Ishikawa (cell line): ENCODE measurements around the gene CENPT.

Experiments
- CEBPB ChIP-seq: IDR thresholded peaks from 2 replicates; pipeline ENCODE4 v1.6.1; 2012
- CREB1 ChIP-seq: IDR thresholded peaks from 2 replicates; pipeline ENCODE4 v1.6.1; 2012; ENCODE audit warnings: low read depth
- EGR1 ChIP-seq: IDR thresholded peaks from 2 replicates; pipeline ENCODE4 v1.6.1; 2012
- EP300 ChIP-seq: IDR thresholded peaks from 2 replicates; pipeline ENCODE4 v1.6.1; 2012; ENCODE audit warnings: borderline replicate concordance
- FOXM1 ChIP-seq: IDR thresholded peaks from 2 replicates; pipeline ENCODE4 v1.6.1; 2012; ENCODE audit warnings: low read depth, borderline replicate concordance
- NFIC ChIP-seq: IDR thresholded peaks from 2 replicates; pipeline ENCODE4 v1.6.1; 2012
- RAD21 ChIP-seq: IDR thresholded peaks from 2 replicates; pipeline ENCODE4 v1.6.1; 2012; ENCODE audit warnings: low read depth
- TAF1 ChIP-seq: IDR thresholded peaks from 2 replicates; pipeline ENCODE4 v1.6.1; 2012; ENCODE audit warnings: low read depth, mild to moderate bottlenecking
- TCF12 ChIP-seq: IDR thresholded peaks from 2 replicates; pipeline ENCODE4 v1.6.1; 2012; ENCODE audit warnings: low read depth
- TEAD4 ChIP-seq: IDR thresholded peaks from 2 replicates; pipeline ENCODE4 v1.6.1; 2012
- YY1 ChIP-seq: IDR thresholded peaks from 2 replicates; pipeline ENCODE4 v1.6.1; 2012; ENCODE audit warnings: low read depth
- ZBTB7A ChIP-seq: IDR thresholded peaks from 2 replicates; pipeline ENCODE4 v1.6.1; 2012; ENCODE audit warnings: low read depth
- TF ChIP-seq, protein P1 (sequence below): IDR thresholded peaks from 2 replicates; pipeline ENCODE4 v1.6.1; 2012
- TF ChIP-seq, protein P2 (sequence below): IDR thresholded peaks from 2 replicates; pipeline ENCODE4 v1.6.1; 2012; ENCODE audit warnings: low read depth, mild to moderate bottlenecking
- TF ChIP-seq, protein P3 (sequence below): IDR thresholded peaks from 2 replicates; pipeline ENCODE4 v1.6.1; 2012

Gene CENPT

DNA sequence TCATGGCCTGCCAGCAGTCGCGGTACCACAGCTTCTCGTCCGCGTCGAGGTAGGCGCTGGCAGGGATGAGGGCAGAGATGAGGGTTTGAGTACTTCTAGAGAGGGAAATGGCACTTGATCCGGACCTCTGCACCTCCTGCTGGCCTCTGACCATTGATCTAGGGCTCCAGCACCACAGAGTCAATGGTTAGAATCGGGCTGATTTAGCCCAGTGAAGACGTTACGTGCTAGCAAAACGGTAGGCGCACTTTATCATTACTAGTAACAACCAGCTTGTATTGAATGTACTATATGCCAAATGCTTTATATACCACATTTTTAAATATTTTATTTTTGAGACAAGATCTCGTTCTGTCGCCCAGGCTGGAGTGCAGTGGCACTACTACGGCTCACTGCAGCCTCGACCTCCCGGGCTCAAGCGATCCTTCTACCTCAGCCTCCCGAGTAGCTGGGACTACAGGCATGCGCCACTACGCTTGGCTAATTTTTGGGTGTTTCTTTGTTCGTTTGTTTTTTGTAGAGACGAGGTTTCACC lies 40.3 kb downstream of the CENPT start:
- TF ChIP-seq, protein P1, sequence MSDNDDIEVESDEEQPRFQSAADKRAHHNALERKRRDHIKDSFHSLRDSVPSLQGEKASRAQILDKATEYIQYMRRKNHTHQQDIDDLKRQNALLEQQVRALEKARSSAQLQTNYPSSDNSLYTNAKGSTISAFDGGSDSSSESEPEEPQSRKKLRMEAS, result 0 out of 2 replicates have a peak, but pooled peaks have one; percentile 47
- TF ChIP-seq EGR1, result no peak

DNA sequence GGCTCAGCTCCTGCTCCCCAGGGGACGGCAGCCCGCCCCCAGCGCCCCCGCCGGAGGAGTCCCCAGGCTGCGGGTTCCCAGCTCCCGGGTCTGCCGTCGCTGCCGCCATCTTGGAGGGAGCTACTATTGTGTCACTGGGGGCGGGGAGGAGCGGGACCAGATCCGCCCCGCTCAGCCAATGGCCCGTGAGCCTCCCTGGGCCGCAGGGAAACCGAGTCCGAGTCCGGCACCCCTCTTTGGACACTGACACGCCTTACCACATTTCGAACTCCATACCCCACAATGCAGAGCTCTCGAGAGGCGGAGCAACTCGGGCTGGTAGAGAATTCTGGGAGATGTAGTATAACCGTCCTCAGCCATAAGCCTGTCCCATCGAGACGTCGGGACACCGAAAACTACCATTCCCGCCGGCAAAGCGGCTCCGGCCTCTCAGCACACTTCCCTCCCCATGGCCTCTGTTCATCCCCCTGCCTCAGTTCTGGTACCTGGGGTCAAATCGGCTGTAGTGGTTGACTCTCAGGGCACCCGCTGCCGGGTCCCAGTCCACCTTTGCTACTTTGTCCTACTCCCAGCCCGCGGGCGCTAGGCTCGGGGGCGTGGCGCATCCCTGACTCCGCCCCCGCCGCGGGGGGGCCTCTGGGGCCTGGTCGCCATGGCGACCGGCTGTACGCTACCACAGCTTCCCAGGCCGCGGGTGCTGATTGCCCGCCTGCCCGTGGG lies 40.9 kb downstream of the CENPT start, which contains the start of the genes RANBP10 and TSNAXIP1:
TSS of gene RANBP10 (minus strand) at position 133 of the 720 bp plus-strand sequence. CDS start at position 109, 24 bp downstream.
TSS of gene TSNAXIP1 (plus strand) at position 462 of the 720 bp plus-strand sequence. CDS start 261 bp downstream, outside the sequence.
- TF ChIP-seq EGR1 (peak; percentile 28; the same call in 1 of the 2 replicates), YY1 (peak; percentile 94), TAF1 (peak; percentile 100), CEBPB (peak; percentile 61), CREB1 (peak; percentile 20; the same call in 1 of the 2 replicates), TCF12 (peak; percentile 70), RAD21 (no peak), FOXM1 (no peak), EP300 (no peak; the same call in 1 of the 2 replicates), NFIC (no peak), ZBTB7A (peak; percentile 79; the same call in 1 of the 2 replicates), TEAD4 (no peak)
- TF ChIP-seq, protein P1, result no peak; the same call in none of the 2 replicates
- TF ChIP-seq, protein P2, sequence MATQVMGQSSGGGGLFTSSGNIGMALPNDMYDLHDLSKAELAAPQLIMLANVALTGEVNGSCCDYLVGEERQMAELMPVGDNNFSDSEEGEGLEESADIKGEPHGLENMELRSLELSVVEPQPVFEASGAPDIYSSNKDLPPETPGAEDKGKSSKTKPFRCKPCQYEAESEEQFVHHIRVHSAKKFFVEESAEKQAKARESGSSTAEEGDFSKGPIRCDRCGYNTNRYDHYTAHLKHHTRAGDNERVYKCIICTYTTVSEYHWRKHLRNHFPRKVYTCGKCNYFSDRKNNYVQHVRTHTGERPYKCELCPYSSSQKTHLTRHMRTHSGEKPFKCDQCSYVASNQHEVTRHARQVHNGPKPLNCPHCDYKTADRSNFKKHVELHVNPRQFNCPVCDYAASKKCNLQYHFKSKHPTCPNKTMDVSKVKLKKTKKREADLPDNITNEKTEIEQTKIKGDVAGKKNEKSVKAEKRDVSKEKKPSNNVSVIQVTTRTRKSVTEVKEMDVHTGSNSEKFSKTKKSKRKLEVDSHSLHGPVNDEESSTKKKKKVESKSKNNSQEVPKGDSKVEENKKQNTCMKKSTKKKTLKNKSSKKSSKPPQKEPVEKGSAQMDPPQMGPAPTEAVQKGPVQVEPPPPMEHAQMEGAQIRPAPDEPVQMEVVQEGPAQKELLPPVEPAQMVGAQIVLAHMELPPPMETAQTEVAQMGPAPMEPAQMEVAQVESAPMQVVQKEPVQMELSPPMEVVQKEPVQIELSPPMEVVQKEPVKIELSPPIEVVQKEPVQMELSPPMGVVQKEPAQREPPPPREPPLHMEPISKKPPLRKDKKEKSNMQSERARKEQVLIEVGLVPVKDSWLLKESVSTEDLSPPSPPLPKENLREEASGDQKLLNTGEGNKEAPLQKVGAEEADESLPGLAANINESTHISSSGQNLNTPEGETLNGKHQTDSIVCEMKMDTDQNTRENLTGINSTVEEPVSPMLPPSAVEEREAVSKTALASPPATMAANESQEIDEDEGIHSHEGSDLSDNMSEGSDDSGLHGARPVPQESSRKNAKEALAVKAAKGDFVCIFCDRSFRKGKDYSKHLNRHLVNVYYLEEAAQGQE, result 0 out of 2 replicates have a peak, but pooled peaks have one; percentile 21
- TF ChIP-seq, protein P3, sequence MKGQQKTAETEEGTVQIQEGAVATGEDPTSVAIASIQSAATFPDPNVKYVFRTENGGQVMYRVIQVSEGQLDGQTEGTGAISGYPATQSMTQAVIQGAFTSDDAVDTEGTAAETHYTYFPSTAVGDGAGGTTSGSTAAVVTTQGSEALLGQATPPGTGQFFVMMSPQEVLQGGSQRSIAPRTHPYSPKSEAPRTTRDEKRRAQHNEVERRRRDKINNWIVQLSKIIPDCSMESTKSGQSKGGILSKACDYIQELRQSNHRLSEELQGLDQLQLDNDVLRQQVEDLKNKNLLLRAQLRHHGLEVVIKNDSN, result no peak

DNA sequence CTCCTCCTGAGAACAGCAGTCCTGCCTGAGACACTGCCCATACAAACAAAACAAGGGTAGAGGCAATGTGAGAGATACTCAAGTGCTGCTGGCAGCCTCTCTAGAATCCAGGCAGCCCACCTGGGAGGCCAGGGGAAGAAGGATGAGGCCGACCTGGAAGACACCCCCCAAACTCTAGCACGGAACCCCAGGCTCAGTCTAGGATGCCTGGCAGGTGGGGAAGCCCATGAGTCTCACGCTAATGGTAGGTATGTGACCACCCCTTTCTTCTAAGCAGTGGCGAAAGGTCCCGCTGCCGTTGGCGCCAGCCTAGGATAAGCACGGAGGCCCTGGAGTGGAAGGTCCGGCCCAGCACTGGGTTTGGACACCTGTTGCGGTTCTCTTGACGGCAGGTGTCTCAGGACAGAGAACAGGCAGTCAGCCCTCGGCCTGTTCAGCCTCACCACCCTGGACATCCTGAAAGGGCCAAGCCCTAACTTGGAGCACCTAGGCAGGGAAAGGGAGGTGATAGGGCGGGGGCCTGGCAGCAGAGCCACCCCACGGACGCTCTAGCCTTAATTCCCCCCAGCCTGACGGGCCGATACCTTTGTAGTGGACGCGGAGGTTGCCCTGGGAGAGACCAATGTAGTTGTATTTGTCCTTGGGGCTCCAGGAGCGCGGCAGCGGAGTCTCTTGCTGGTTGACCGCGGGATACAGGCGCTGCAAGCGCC lies 41.6 kb downstream of the CENPT start:
- no peak for TF ChIP-seq ZBTB7A
- TF ChIP-seq EGR1, result no peak

DNA sequence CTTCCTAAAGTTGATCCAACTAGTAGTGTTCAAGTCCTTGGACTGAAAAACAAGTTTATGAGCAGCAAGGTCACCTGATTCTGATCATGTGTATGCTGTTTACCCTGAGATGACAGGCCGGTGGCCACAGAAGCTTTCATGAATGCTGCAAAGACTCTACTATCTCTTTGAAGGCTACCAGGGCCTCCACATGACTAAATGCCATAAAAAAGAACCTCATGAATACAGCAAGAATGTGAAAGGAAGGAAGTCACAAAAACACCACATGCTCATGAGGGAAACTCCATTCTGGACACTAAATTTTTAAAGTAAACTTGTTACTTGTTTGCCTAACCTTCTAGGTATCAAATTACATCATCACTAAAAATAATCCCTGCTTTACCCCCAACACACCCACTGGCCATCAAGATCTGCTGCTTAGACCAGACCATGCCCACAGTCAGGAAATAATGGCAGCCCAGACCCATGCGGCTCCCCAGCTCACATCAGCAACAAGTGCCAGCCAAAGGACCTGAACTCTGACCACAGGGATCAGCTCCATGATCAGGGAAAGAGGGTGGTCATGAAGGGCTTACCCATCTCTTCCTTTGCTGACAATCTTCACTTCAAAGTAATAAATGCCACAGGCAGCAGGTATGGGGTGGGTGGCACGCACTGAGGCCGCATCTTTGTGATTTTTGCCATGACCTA lies 42.5 kb downstream of the CENPT start:
- no peak for TF ChIP-seq RAD21
- TF ChIP-seq TAF1, result no peak
- TF ChIP-seq EGR1, result no peak

DNA sequence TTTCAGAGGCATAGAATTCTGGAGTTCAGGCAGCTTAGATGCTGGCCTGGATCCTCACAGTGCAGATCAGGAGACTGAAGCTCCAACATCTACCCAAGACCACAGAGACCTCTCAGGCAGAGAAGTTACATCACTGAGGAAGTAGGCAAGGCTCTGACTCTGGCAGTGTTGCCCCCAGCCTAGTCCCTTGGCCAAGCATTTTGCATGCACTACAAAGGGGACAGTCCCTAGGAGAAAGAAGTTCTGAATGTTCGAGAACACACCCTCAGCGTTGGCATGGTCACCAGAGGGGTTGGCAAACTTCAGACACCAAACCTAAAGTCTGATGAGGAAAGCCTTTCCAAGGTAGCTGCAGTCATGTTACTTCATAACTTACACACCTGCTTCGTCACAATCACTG lies 43.6 kb downstream of the CENPT start:
- TF ChIP-seq EP300, result no peak

DNA sequence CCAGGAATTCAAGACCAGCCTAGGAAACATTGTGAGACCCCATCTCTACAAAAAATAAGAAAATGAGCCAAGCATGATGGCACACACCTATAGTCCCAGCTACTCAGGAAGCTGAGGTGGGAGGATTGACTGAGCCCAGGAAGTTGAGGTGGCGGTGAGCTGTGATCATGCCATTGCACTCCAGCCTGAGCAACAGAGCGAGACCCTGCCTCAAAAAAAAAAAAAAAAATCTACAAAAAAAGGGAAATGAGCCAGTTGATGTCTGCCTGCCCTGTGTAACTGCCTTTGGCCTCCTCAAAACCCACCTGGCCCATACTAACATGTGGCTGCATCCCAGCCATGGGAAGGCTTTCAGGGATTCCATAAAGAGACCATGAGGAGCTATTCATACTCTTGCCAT lies 45.6 kb downstream of the CENPT start:
- TF ChIP-seq CEBPB, result no peak
- no peak for TF ChIP-seq RAD21
- no peak for TF ChIP-seq TCF12
- TF ChIP-seq YY1, result no peak
- TF ChIP-seq, protein P3, result no peak
- TF ChIP-seq EP300, result no peak
- no peak for TF ChIP-seq TAF1
- TF ChIP-seq, protein P2, result no peak
- TF ChIP-seq EGR1, result no peak
- TF ChIP-seq TEAD4, result no peak
- no peak for TF ChIP-seq ZBTB7A
- no peak for TF ChIP-seq NFIC
- TF ChIP-seq, protein P1, result no peak
- TF ChIP-seq CREB1, result no peak
- no peak for TF ChIP-seq FOXM1
